IPS-NIHi7 (cell line): ENCODE measurements around the gene SH3YL1.

ENCODE experiments used
- DNase-seq: peaks from one replicate; pipeline ENCODE4 v3.0.0; 2012; ENCODE audit warnings: mixed read lengths; ENCODE audit errors: extremely low spot score

SH3YL1 gene

DNA sequence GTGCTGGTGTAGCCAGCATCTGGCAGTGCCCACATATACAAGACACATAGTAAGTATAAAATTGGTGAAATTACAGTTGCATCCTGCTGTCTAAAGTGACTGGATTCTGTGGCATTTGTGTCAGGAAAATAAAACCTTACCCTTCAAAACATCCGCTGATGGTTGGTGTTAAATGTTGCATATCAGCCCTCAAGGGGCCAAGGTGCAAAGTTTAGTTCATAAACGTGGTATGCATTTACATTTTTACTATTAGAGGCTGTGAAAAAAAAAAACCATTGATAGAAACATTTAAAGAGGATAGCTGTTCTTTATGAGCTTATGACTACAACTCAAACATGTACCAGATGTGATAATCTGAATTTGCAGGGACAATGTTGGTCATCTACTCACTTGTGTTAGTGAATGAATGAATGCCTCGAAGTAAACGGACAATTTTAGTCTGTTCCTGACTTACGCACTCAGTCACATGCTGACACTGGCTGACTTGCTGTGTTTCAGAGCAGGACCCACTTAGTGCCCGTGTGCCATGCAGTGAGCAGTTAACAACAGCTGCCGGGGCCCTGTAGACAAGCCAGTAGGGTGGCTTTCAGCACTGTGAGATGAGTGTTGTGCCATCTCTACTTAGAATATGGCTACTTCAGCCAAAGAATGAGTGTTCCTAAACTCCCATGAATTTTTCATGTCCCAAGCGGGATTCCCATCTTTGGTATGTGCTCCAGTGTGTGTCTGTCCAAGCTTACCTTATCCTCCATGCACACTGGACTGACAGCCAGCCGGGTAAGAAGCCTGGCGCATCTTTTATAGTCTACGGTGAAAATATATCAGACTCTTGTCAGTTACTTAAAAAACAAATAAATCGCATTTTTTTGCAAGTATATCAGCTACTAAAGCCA lies 18.8 kb upstream of the SH3YL1 start:
- no peak for DNase-seq

DNA sequence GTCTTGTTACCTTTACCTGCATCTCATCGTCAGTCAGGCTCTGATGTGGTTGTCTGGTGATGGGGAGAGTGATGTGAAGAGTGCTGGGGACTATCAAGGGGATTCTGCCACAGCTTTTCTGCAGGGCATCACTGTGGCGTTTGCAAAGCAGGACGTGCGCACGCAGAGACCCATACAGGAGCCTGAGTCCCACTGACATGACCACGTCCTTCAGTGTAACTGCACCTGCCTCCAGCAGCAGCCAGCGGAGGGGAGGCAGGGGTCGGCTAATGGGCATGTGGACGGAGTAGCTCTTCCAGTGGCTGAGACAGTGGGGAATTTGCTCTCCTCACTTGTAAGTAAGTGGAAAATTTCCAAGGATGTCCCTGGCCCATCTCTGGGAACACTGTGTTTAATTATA lies 17.5 kb upstream of the SH3YL1 start:
- no peak for DNase-seq

DNA sequence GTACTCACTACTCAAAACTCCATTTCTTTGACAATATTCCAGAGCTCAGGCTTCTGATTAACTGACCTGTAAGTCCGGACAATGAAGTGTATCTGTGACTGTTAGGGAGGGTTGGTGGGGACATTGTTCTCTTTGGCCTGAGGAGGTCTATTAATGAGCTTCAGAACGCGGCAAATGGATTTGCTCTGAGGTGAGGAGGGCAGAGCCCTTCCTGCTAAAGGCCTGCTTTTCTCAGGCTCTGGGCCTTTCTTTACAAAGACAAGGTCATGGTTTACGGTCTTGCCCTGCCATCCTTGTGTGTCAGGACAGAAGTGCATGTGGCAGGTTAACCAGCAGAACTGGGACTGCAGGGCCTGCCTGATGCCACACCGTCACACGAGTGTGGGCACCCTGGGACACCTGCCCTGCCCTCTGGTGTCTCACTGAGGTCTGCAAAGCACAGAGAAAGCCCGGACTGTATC lies 16.8 kb upstream of the SH3YL1 start:
- no peak for DNase-seq

DNA sequence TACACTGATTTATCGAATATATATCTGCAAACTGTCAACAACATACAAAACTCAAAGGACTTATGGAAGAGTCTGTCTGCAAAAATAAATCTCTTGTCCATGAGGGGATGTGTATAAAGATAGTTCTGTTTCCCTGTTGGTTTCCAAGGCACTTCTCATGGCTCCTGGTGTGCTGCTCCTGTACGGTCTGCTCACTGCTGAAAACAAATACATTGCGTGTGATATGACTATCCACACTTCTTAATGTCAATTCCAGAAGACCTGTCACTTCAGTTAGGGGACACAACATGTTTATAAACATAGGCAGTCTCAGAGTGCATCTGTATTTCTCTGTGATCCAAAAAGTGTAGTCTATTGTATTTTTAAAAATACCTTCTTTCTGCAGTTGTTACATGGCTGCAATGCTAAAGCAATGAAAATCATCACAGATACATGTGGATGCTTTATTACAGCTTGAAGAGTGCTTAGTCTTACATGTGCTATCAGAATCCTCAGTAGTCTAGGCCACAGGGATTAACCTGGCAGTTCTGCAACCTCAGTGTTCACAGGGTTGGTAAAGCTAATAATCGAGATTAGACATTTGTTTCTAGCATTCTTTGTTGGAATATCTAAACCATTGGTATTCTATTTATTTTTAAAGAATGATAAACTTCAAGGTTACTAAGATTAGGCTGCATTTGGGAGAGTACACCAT lies 16.3 kb upstream of the SH3YL1 start:
- DNase-seq, result no peak

DNA sequence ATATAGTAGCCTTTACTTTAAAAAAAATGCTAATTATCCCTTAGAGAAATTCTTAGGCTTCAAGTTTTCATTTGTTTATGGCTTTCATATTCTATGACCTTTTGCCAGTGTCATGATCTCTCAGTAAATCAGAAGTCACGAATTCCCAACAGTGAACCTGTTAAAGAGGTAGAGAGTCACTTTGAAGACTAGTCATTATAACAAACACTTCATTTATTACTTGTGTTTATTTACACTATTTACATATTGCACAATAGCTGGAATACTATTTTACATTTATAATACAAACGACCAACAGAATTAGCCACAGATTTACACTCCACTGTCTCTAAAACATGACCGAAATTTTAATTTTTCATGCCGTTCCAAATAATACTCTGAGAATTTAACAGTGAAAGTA lies 15.5 kb upstream of the SH3YL1 start:
- DNase-seq, result no peak

DNA sequence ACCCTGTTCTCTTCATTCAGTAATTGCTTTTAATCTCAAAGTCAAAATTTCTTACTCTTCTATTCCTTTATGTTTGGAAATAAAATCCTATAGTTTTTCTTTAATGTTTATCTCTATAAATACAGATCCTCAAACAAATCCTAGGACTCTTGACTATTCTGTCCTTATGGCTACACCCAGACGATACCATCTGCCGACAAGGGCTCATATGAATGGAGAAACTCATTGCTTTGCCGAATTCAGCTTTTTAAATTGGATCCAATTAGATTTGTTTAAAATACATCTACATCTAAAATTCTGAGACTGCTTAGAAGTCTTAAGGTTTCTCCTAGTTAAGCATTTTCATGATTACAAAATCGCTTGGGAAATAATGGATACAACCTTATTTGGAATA lies 15.1 kb upstream of the SH3YL1 start:
- DNase-seq, result no peak

DNA sequence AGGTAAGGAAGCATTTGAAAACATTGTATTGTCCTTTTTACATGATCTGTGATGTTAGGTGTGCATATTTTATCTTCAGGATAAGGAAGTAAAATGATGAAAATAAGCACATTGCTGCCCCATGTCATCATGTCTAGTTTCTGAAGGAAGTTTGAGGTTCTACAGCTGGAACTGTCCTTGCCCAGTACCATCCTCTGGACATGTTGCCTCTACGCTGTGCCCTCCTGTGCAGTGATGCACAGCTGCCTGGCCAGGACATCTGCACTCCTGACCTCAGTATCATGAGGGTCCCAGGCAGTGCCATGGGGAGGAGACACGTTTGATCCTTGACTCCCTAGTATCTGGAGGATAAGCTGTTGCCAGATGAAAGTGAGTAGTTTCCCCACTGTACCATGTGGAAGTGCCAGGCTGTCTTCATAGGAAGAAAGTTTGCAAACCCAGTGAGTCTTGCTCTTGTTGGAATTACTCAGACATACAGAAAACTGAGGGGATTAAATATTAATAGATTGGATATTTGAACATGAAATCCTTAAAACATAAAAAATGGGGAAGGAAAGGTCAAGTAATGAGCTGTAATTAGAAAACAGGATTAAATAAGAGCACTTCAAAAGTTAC lies 14.6 kb upstream of the SH3YL1 start:
- no peak for DNase-seq

DNA sequence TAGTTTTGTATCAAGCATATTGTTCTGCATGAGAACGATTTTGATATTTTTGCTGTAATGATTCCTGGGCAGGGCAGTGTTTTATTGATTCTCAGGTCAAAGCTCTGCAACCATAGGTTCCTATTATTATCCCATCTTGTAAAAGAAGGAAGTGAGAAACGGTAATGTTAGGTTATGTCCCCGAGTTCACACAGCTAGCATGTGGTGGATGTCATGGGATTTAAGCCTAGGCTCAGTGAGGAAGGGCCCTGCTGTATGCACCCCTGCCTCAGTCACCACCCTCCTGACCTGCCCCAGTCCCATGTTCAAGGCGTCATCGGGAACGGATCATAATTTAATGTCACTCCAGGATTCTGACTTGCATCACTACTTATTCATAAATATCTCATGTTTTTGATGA lies 11.6 kb upstream of the SH3YL1 start:
- no peak for DNase-seq

DNA sequence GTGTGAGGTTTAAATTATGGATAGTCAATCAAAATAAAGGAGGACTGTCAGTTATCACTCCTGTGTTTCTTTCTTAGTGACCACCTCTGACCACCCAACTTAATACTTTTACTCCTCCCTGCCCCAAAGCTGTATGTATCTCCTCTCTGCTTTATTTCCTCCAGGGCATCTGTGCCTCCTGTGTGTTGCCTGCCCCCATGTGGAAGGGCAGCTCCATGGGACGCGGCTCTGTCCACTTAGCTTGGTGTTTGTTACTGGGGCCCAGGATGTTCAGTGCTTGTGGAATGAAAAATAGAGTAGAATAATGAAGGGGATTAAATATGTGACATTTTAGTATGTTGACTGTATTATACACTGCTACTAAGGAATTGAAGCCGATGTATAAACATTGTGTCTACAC lies 10.7 kb upstream of the SH3YL1 start:
- no peak for DNase-seq

DNA sequence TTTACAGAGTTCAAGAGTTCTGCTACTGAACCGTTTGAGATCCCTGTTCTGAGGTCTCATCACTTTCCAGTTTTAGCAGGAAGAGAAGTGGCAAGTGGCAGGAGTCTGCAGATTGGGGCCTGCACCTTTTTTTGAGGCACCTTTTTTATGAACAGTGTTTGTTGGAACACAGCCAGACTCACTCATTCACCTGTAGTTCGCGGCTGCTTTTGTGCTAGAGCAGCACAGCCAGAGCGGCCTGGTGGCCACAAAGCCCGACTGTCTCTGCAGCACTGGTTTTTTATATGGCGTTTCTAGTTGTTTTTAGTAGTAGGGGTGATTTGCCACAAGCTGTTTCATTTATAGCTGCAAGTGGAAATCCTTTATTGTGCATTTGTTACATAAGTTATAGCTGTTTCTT lies 9.5 kb upstream of the SH3YL1 start:
- no peak for DNase-seq

DNA sequence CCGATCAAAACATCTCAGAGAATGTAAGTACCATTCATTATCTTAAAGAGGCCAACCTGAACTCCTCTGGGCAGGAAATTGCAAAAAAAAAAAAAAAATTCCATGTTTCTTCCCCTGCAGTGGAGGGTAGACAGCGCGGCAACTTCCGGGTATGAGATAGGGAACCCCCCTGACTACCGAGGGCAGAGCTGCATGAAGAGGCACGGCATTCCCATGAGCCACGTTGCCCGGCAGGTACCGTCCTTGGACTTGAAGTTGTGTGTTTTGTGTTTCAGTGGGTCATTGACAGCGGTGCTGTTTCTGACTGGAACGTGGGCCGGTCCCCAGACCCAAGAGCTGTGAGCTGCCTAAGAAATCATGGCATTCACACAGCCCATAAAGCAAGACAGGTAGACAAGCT lies 8.1 kb upstream of the SH3YL1 start:
- DNase-seq, result no peak

DNA sequence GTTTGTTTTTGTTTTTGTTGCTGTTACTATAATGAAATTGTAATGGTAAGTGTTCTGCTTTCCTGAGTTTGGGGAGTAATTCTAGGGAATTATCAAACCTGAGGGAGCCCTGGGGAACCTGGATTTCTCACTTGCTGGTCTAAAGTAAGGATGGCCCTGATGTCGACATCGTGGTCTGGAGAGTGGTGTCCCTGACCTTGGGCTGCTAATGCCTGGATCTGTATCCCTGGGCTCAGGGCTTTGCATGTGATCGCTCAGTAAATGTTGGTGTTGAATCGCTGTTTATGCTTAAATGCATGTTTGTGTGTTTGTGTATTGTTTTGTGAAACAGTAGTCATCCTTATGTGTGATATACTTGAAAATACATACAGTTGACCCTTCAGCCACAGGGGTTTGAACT lies 7.0 kb upstream of the SH3YL1 start:
- no peak for DNase-seq

DNA sequence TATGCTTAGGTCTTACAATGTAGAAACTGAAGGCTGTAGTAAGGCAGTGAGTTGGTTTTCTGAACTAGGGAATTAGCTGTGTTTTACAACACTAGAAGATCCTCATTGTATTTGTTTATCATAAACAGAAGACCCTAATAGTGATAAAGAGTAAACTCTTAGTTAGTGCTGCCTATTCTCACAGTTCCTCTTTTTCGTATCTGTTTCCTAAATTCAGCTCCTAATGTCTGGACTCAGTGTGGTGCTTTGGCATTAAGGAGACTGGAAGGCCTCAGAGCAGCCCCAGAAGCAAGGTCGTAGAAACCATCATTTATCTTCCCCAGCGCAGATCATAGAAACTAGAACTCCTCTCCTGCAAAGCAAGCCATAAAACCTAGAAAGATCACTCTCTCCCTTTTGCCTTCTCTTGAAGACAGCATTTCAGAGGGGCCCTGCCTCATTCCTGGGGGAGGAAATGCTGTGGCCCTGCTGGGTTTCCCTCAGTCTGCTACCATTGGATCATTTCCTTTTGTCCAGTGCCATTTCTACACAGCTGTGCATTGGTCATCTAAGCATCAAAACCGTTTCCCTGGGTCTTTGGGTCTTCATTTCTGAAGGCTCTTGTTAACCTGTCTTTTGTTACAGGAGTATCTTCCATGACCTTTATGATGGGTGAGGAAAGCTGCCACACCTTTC lies 5.7 kb upstream of the SH3YL1 start:
- no peak for DNase-seq

DNA sequence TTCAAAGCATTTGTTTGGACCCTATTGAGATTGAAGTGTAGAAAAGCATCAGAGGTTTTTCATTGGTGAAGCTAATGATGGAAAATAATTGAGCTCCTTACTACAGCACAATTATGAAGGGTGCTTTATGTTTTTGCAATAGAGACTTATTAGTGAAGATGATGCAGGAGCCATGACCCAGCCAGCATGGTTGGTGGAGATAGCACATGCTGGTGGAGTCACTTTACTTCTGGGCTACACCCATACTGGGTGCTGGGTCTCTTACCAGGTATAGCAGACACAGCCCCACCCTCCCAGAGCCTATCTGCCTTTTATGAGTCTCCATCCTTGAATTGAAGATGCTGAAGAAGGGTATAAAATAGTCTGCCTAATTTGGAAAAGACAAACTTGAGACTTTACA lies 4.5 kb upstream of the SH3YL1 start:
- no peak for DNase-seq

DNA sequence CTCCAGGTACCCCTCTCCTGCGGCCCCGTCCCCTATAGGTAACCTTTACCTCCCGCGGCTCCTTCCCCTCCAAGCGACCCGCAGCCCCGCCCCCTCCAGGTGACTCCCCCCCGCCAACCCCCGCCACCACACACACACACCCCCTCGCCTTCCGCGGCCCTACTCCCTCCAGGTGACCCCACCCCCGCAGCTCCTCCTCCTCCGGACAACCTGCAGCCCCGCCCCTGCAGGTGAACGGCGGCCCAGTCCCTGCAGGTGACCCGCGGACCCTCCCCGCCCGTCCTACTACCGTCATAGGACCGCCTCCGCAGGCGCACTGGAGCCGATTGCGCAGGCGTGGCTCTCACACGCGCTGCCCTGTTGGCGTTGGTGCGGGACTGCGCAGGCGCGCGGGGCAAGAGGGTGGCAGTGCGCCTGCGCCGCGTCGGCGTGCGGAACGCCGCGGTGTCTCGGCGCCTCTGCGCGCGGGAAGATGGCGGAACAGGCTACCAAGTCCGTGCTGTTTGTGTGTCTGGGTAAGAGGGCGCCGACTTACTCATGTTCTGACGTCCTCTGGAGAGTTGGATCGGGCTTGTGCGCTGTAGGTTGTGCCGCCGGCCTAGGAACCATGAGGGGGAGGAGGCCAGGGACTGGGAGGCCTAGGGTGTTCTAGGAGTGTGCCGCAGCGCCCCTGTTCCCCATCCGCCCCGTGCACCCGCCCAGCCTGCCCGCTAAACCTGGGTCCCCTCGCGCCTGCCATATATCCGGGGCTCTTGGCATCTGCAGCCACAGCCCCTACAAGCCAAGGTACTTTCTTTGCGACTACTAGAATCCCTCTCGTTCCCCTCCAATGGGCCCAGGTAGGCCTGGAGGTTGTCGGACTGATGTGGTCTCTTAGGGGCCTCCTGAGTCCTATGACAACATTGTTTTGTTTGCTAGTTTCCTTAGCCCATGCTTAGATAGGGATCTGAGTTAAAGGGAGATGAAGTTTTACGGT lies 949 bp upstream of the SH3YL1 start, which contains the start of gene ACP1:
Gene ACP1 (plus strand): TSS at position 455 of the 976 bp plus-strand sequence. CDS start 18 bp downstream, at position 473.
- DNase-seq, result peak; percentile 97

DNA sequence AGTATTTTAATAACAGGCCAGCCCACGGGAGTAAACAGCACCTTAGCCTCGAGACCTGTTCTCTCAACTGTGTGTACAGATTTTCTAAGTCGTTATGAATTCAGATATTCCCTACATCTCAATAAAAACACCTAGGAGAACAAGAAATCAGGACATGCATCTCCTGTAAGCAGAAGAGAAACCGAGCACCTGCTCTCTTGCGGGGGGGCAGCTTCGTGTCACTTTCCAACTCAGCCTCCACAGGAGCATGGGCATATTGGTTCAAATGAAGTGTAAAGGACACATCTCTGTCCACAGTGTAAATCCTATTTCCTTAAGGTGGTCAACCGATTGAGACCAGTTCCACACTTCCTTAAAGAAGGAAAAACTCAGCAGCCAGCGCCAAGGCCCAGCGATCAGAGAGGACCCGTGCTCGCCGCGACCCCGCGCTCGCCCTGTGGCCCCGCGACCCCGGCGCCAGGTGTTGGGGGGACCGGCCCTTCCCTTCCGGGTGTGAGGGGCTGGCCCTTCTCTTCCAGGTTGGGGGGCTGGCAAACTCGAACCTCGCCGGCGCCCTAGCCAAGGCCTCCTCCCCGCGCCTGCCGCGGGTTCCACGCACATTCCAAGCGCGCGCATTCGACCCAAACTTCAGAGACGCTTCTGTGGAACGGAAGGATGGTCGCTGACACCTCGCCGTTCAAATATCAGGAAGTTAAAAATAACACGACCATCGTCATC lies 652 bp downstream of the SH3YL1 start:
- no peak for DNase-seq

DNA sequence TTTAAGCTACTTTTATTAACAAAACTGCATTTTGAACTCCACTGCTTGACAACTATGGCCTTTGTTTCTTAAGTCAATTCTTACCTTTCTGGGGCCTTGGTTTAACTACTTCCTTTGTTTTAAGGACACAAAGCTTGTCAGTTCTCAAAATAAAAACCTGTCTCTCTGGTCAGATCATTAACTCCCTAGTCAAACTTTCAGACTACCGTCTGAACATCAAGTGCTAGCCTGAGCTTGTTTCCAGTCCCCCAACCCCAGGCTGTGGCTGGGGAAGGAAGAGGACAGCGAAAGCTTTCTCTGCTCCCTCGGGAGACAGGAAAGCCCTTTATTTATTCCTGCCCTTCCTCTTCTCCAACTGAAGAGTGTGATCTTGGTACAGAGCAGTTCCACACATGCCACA lies 1.7 kb downstream of the SH3YL1 start:
- DNase-seq, result no peak

DNA sequence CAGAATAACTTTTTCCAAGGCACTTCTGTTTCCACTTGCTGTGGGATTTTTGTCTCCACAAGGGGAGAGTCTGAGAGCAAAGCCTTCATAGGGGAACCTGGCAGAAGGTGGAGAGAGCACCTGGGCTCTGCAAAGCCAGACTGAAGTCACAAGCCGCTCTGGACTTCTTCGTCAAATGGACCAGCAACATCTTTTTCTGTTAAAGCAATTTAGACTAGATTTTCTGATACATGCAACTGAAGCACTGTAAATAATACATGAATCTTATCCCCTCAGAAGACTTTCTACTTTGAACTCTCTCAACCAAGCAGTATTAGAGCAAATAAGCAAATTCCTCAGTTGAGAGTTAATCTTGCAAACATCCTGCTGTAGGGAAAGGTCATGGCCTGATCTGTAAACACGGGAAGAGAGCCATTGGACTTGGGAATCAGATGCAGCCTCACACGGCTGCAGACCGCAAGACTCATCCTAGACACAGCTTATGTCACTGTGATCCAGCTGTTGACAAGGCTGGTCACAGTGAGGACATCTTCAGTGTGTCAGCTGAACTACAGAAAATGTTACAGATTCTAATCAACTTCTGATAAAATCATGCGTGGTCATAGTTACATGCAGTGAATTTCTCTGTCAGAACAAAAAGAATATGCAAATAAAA lies 3.2 kb downstream of the SH3YL1 start:
- DNase-seq, result no peak

DNA sequence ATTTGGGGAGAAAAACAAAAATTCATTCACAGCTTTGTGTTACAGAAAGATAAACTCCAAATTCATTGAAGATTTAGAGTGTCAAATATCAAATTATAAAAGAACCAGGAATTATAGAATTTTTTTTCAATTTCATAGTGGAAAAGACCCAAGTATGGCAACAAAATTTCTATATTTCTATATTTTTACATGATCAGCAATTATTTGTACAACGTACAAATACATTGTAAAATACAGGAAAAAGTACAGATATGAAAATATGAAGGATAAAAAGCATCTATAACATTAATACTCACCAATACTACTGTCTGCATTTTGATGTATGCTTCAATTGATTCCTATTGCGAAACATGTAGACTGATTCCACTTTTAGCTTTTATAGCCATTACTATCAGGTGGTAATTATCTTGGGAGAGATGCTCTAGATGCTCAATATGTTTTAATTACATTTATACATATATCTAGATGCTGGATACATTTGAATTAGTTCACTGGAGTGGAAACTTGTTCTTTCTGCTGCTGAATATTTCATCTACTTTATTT lies 4.0 kb downstream of the SH3YL1 start:
- no peak for DNase-seq
